ENCODE results near the gene RHOH.

DNA sequence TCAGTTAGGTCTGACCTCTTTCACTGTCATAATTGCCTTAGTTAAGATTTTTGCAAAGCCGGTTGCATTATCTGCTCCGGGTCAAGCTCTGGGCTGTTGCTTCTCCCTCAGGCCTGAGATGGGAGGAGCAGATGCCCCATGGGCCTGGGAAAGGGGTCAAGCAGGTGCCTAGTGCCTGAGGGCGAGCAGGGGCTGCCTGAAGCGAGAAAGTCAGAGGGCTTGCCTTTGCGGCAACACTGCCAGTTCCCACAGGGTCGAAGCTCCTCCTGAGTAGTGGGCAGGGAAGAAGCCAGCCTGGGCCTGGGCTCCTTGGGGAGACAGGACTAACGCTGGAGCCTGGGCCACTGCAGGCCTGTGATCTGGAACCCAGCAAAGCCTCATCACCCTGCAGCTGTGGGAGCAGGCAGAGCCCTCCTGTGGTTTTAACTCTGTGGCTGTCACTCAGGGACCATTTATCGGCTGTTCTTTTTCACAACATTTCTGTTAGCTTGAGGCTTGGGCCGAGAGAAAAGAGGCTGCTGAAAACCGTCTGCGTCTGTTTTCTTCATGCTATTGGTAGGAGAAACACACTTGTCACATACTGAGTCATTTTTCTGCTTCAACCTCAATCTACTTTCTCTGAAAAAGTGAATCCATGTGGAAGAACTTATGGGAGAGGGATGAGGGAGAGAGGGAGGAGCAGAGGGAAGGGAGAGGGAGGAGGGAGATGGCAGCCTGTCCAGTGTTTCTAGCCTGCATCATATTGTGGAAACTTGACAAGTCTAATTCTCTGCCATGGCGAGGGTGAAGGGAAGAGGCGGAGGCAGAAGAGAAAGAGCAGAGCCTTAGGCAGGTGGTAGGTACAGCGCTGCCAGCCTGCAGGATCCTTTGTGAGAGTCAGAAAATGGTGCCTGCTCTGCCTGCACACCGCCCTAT lies 68.4 kb downstream of the RHOH start:
- TF ChIP-seq EP300 (IDR thresholded peaks at IDR 0.05; ENCODE audit: borderline replicate concordance in 1 of 2, control insufficient read depth in 1 of 2, low read depth in 2 of 2, low read length in 2 of 2) (no peak), POLR2A (IDR thresholded peaks at IDR 0.05; ENCODE audit: low read depth, low read length) (no peak), ZNF24 (IDR thresholded peaks at IDR 0.05) (no peak), POLR2AphosphoS2 (IDR thresholded peaks at IDR 0.05; ENCODE audit: low read depth, low read length) (no peak)
- TF ChIP-seq, protein P1, sequence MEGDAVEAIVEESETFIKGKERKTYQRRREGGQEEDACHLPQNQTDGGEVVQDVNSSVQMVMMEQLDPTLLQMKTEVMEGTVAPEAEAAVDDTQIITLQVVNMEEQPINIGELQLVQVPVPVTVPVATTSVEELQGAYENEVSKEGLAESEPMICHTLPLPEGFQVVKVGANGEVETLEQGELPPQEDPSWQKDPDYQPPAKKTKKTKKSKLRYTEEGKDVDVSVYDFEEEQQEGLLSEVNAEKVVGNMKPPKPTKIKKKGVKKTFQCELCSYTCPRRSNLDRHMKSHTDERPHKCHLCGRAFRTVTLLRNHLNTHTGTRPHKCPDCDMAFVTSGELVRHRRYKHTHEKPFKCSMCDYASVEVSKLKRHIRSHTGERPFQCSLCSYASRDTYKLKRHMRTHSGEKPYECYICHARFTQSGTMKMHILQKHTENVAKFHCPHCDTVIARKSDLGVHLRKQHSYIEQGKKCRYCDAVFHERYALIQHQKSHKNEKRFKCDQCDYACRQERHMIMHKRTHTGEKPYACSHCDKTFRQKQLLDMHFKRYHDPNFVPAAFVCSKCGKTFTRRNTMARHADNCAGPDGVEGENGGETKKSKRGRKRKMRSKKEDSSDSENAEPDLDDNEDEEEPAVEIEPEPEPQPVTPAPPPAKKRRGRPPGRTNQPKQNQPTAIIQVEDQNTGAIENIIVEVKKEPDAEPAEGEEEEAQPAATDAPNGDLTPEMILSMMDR (IDR thresholded peaks at IDR 0.05 in 2 of 3, conservative IDR thresholded peaks at IDR 0.05 in 1 of 3; ENCODE audit: control insufficient read depth in 2 of 3, extremely low read depth in 1 of 3, insufficient read depth in 1 of 3, low read depth in 3 of 3, low read length in 3 of 3) = no peak
- TF ChIP-seq, protein P2, sequence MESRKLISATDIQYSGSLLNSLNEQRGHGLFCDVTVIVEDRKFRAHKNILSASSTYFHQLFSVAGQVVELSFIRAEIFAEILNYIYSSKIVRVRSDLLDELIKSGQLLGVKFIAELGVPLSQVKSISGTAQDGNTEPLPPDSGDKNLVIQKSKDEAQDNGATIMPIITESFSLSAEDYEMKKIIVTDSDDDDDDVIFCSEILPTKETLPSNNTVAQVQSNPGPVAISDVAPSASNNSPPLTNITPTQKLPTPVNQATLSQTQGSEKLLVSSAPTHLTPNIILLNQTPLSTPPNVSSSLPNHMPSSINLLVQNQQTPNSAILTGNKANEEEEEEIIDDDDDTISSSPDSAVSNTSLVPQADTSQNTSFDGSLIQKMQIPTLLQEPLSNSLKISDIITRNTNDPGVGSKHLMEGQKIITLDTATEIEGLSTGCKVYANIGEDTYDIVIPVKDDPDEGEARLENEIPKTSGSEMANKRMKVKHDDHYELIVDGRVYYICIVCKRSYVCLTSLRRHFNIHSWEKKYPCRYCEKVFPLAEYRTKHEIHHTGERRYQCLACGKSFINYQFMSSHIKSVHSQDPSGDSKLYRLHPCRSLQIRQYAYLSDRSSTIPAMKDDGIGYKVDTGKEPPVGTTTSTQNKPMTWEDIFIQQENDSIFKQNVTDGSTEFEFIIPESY (IDR thresholded peaks at IDR 0.05) = no peak
- TF ChIP-seq, protein P3, sequence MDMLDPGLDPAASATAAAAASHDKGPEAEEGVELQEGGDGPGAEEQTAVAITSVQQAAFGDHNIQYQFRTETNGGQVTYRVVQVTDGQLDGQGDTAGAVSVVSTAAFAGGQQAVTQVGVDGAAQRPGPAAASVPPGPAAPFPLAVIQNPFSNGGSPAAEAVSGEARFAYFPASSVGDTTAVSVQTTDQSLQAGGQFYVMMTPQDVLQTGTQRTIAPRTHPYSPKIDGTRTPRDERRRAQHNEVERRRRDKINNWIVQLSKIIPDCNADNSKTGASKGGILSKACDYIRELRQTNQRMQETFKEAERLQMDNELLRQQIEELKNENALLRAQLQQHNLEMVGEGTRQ (IDR thresholded peaks at IDR 0.05; ENCODE audit: borderline replicate concordance, low read depth, low read length) = no peak

Data from GM12878 (cell line).